ENCODE measurements around the gene POLR1B. TPM values are rescaled to one million over a fixed set of nuclear protein-coding genes. Genes with fewer than 3 reads are reported as not detected.
"Not testable (repeated sequence)": the region's sequence is repeated elsewhere in the genome, so short reads cannot be mapped to it uniquely, and the experiment has no call there.

The POLR1B gene
- total RNA-seq, 1 experiment from 2014 or later: 33.0 TPM

DNA sequence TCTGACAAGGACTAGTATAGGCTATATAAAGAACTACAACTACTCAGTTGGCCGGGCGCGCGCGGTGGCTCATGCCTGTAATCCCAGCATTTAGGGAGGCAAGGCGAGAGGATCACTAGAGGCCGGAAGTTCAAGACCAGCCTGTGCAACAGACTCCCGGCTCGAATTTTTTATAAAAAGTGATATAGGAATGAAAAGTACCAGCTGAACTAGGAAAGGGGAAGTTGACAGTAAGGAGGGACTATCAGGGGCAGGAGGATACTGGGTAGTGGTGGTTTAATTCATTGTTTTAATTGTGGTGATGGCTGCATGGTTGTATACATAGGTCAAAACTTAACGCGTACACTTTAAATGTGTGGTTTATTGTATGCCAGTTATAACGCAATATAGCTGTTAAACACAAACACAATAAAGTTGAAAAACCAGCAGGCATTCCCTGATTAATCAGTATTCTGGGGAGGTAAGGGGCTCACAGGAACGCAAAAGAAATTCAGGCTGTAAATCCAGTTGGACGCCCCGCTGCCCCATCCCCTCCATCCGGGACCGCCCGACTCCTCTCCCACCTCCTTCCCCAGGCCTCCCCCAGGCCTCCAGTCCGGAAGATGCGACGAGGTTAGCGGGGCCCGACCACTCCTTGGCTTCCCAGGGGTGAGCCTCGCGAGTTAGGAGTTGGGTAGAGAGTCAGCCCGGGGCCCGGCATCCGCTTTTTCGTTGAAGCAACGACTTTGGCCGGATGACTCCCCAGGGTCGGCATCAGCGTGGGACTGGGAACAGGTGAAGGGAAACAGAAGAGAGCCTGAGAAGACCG lies 746 bp upstream of the POLR1B start:
- DNase-seq (ENCODE audit: low spot score): peak; percentile 5

DNA sequence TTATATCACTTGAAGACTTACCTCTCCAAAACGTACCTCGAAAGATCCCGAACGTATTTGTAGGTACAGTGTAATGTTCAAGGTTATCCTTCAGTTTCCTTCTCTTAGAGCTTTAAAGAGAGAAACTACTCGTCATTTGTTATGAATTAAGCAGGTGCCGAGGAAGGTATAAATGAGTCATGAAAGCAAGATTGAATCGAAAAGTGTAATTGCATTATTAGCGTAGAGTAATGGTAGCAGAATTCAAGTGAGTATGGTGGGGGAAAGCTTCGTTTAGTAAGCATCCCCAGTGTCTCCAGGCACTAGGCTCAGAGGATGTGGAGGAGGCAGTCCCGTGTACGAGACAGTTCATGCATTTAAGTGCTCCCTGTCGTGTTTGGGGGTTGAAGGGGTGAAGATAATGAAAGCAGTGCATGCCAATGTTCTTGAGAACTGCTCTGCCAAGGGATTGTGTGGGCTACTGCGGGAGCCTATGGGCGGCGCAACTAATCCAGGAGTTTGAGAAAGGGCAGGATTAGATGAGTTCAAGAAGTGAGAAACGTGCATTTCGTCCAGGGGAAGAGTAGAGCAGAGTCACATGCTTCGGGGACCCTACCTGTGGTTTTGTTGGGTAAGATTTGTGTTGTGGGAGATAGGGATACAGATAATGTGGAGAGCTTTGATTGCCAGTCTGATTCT lies 858 bp downstream of the POLR1B start:
- DNase-seq (ENCODE audit: low spot score): peak; percentile 58

DNA sequence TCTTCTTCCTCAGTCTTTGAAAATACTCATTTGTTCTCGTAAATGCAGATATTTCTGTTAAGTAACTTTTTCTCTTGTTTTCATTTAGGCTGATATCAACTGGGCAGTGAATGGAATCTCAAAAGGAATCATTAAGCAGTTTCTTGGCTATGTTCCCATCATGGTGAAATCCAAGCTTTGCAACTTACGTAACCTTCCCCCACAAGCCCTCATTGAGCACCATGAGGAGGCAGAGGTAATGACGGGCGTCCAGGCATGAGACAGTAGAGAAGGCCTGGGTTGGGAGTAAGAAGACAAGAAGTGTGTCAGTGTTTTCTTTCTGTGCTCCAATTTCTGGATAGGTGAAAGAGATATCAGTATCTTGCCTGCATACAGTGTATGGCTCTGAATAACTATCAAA lies 5.1 kb downstream of the POLR1B start:
- DNase-seq (ENCODE audit: low spot score): no peak

DNA sequence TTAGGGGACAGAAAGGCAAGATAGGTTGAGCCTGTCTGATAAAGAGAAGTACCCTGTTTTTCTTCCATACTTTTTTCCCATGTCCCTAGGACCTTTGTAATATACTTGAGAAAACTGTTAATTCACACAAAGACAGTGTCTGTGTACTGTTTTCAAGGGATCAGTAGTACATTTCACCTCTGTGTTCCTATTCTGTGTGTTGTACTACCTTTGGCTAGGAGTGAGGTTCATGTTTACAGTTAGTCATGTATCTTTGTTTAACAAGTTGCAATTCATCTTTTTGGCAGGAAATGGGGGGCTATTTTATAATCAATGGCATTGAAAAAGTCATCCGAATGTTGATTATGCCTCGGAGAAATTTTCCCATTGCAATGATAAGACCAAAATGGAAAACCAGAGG lies 6.7 kb downstream of the POLR1B start:
- no peak for DNase-seq (ENCODE audit: low spot score)

DNA sequence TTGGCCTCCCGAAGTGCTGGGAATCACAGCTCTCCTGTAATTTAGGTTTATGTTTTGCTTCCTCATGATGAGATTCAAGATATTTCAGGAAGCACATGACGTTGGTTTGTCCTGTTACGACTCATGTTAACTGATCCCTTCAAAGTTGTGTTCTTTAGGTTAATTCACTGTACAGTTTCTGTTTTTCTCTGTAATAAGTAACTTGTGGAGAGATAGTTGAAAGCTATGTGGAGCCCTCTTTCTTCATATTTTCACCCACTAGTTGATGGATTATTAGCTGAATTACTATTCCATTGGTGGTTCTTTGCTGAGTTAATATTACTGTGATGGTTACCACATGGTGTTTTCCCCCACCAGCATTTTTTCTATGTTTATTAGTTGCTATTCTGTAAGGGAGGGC lies 23.8 kb downstream of the POLR1B start:
- DNase-seq (ENCODE audit: low spot score): no peak

DNA sequence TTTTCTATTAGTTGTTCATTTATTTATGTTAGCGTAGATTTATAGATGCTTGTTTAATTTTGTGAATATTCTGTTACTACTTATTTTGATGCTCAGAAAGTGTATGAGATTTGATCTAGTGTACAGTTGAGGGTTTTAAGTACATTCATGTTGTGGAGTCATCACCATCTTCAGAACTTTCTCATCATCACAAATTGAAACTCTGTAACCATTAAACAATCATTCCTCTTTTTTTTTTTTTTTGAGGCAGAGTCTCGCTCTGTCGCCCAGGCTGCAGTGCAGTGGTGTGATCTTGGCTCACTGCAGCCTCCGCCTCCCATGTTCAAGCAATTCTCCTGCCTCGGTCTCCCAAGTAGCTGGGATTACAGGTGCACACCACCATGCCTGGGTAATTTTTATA lies 24.2 kb downstream of the POLR1B start:
- DNase-seq (ENCODE audit: low spot score): not testable (repeated sequence)

DNA sequence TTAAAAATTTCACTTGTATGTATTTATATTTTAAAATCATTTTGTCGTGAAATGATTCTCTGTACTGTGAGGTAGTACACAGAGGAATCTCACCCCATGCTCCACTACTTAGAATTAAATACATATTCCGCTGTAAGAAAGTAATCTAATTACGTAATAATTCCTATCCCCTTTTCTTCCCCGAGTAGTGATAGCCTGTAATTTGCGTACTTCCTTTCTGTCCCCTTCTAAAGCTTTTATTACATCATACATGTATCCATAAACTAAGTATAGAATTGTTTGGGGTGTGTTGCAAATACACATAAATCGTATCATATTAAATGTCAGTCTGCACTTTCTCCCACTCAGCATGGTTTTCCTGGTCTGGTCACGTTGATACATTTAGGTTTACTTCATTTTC lies 29.7 kb downstream of the POLR1B start:
- DNase-seq (ENCODE audit: low spot score): no peak

DNA sequence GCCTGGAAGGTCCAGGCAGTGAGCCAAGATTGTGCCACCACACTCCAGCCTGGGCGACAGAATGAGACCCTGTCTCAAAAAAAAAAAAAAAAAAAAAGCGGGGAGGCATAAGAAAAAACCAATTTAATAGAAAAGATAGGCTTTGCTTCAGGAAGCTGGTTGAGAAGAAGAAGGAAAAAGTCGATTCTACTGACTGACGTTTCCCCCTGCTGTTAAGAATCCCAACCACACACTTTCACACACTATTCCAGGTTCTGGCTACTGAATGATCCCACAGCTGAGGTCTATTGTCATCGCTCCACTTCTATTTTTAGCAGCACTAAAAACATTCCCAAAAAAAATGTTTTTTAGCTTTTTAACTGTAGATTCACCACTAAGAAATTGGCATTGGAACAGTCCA lies 35.5 kb downstream of the POLR1B start:
- DNase-seq (ENCODE audit: low spot score): no peak

DNA sequence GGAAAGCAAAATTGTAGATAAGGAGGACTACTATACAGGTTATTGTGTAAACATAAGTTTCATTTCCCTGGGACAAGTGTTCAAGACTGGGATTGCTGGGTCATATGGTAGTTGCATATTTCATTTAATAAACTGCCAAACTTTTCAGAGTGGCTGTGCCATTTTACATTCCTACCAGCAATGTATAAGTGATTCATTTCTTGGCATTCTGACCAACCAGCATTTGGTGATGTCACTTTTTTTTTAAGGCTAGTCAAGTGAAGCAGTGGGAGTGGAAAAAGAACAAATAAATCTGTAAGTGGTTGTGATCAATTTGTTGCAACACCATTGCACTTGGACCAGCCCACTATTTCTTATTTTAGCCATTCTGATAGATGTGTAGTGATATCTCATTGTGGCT lies 37.0 kb downstream of the POLR1B start:
- no peak for DNase-seq (ENCODE audit: low spot score)

DNA sequence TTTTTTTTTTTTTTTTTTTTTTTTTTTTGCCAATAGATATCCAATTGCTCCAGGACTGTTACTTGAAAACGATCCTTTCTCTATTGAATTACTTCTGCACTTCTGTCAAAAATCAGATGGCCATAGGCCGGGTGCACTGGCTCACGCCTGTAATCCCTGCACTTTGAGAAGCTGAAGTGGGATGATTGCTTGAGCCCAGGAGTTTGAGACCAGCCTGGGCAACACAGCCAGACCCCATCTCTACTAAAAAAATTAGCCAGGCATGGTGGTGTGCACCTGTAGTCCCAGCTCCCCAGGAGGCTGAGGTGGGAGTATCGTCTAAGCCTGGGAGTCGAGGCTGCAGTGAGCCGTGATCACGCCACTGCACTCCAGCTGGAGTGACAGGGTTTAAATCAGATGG lies 37.8 kb downstream of the POLR1B start:
- no peak for DNase-seq (ENCODE audit: low spot score)

DNA sequence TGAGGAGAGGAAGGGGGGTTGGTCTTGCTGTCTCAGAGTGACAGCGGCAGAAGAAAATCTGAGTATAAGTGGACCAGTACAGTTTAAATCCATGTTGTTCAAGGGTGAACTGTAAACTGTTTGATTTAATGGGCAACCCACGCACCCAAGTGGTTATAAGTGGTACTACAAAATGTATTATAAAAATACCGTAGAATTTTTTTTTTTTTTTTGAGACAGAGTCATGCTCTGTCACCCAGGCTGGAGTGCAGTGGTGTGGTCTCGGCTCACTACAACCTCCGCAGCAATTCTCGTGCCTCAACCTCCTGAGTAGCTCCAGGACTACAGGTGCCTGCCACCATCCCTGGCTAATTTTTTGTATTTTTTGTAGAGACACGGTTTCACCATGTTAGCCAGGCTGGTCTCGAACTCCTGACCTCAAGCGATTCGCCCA lies 40.1 kb downstream of the POLR1B start:
- peak; percentile 77 for DNase-seq (ENCODE audit: low spot score)

DNA sequence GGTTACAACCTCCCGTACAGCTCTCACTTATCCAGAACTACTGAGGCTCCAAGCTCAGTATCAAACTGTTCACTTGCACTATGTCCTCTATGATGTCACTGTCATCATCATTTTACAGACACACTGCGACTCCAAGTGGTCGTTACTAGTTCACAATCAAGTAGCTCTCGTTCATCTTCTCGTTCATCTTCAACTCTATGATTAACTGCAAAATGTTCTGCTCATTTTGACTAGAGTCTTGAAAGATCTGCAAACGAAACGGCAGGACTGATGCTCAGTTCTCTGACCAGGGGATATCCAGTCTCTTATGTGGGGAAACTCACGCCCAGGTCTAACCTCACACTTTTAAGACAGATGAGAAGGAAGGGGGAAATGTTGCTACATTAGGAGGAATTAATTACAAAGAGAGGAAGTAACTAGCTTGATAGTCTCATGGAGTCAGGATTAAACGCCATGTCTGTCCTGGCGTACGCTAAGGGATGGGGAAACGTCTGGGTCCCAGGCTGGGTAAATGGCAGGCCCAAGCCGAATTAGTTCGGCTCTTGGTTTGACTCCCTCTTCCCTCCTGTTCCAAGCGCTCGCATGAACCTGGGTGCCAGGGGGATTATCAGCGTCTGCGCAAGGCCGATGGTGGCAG lies 41.4 kb downstream of the POLR1B start:
- DNase-seq (ENCODE audit: low spot score): peak; percentile 22

DNA sequence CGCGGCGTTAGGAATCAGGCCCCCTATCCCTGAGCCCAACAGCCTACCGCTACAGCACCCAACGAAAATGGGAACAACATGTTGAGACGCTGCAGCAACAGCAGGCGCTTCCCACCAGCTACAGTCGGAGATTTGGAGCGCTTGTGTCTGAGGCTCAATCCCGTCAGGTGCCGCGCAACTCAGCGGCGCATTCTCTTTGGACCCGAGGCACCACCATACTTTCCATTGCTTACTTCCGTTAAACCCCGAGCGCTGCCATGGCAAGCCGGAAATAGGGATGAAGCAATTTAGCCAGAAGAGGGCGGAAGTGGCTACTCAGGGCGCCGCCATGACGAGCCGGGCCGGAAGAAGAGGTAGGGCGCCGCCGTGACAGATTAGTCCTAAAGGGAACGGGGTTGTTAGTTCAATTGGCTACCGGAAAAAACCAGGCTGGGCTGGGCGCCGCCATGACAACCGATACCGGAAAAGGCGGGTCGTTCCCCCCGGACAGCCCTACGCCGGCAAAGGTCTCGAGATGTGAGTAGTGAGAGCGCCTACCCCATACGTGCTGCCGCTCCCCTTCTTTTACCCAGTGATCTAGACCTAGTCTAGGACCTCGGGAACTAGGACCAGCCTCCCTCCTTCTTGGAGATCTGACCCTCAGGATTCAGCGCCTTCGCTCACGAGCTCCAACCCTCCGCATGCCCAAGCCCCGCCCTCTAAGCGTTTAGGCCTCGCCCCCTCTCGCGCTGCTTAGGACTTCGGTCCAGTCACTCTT lies 42.0 kb downstream of the POLR1B start, which contains the start of gene CHCHD5:
CHCHD5 (plus strand) TSS at position 476 of the 757 bp plus-strand sequence; CDS start at position 515, 39 bp downstream.
- DNase-seq (ENCODE audit: low spot score): peak; percentile 92

DNA sequence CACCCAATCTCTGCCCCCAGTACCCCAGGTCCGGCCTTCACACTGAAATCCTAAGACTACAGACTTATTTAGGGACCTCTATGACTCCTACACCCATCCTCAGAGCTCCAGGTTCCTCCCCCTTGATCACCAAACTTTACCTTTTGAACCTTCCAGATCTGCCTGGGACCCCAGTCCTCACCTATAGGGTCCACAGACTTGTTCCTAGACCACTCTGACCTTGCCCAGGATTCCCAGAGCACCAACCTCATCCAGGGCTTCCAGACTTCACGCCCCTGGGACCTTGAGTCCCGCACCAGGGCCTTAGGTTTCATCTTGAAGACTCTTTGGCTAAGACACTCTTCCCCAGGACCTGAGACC lies 42.6 kb downstream of the POLR1B start:
- DNase-seq (ENCODE audit: low spot score): no peak

DNA sequence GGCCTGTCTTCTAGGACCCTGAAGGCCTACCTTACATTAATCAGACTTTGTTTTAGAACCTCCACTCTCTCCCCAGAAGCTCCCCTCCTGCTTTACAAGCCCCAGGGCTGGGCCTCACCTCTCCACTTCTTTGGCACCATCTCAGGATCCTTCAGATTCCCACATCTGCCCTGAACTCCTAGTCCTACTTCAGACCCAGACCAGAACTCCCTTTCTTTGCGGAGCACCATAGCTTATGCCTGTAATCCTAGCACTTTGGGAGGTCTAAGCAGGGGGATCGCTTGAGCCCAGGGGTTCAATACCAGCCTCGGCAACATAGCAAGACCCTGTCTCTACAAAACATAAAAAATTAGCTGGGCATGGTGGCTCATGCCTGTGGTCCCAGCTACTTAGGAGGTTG lies 43.1 kb downstream of the POLR1B start:
- DNase-seq (ENCODE audit: low spot score): no peak

DNA sequence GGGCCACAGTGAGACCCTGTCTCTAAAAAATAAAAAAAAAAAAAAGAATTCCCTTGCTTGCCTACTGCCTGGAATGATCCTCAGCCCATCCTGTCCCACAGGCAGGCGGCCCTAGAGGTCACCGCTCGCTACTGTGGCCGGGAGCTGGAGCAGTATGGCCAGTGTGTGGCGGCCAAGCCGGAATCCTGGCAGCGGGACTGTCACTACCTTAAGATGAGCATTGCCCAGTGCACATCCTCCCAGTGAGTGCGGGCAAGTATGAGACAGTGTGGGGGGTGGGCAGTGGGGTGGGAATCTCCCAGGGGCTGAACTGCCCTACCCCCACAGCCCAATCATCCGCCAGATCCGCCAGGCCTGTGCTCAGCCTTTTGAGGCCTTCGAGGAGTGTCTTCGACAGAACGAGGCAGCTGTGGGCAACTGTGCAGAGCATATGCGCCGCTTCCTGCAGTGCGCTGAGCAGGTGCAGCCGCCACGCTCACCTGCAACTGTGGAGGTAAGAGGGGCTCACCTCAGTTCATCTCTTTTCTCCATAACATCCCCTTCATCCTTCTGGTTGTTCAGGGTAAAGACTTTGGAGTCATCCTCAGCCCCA lies 43.7 kb downstream of the POLR1B start:
- DNase-seq (ENCODE audit: low spot score): no peak

DNA sequence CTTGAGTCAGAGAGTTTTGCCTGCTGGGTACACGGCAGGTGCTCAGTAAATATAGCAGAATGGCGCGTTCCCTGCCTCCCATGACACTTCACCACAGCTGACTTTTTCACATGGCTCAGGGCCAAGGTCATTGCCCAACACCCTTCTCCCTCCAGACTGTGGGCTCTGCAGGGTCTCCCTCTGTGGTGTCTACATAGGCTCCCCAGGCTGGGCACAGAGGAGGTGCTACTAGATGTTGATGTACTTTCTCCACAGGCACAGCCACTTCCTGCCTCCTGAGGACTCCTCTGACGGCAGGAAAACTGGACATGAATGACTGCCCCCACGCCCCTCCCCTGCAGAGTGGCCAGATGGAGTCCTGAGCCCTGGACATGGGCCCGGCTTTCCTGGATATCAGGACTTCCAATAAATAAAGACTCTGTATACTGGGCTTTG lies 46.4 kb downstream of the POLR1B start:
- DNase-seq (ENCODE audit: low spot score): no peak

DNA sequence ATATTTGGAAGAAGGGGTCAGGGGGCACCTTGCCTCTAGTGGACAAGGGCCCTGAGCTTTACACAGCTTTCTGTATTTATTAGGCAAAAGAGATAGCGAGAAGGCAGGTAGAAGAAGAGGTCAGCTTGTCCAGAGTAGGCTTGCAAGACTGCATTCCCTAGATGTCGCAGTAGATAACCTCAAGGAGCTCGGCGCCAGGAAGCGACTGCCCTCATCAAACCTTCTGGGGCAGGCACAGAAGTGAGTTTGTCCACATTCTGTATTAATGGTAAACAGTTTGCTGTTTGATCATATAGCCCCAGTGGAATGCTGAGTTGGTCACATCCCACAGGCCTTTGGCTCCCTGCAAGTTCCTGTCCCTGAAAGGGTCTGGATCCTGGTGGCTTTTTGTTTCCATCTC lies 49.1 kb downstream of the POLR1B start:
- DNase-seq (ENCODE audit: low spot score): peak; percentile 50

DNA sequence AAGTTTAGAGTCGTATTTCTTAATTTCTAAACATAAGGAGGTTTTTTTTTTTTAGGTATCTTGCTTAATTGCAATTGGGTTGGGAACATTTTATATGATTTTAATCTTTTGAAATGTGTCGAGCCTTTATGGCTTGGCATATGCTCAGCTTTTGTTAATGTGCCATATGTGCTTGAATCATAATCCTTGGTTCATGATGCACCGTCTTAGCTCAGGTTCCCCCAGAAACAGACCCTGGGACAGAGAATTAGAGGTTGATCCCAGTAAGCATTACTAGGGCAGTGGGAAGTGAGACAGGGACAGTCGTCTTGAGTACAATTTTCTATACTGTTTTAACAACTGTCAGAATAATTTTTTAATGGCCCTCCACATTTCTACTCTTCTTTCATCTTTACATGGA lies 51.5 kb downstream of the POLR1B start:
- no peak for DNase-seq (ENCODE audit: low spot score)

DNA sequence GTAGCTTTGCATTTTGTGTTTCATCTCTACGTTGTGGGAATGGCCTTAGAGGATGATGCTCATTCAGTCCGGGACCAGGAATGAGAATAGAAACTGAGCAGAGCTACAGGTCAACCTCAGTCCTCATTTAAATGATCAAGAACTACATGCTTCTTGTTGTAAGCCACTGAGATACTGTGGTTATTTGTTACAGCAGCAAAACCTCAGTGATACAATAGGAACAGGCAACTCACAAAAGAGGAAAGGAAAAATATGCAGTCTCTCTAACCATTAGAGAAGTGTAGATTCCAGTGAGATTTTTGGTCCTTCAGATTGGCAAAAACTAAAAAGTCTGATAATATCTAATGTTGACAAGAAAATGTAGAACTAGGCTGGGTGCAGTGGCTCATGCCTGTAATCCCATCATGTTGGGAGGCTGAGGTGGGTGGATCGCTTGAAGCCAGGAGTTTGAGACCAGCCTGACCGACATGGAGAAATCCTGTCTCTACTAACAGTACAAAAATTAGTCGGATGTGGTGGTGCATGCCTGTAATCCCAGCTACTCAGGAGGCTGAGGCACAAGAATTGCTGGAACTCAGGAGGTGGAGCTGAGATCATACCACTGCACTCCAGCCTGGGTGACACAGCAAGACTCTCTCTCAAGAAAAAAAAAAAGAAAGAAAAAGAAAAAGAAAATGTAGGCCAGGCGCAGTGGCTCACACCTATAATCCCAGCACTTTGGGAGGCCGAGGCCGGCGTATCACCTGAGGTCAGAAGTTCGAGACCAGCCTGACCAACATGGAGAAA lies 55.5 kb downstream of the POLR1B start:
- no peak for DNase-seq (ENCODE audit: low spot score)

DNA sequence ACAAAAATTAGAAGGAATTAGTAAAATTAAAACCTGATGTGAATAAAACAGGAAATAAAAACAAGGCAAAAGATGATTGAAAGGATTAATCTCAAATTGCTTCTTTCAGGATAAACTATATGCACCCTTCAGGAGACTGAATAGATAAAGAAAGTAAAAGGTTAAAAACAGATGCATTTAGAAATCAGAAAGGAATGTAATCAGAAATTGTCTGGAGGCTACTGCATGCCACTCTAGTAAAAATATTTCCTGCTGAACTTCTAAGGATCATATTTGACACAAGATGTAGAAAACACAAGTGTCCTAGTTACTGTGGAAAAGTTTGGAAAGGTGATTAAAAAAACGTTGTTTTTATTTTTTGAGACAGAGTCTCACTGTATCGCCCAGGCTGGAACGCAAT lies 58.4 kb downstream of the POLR1B start:
- no peak for DNase-seq (ENCODE audit: low spot score)

Measured in HT-29 (cell line).